ENCODE data around the gene PSMA2.

The PSMA2 gene

DNA sequence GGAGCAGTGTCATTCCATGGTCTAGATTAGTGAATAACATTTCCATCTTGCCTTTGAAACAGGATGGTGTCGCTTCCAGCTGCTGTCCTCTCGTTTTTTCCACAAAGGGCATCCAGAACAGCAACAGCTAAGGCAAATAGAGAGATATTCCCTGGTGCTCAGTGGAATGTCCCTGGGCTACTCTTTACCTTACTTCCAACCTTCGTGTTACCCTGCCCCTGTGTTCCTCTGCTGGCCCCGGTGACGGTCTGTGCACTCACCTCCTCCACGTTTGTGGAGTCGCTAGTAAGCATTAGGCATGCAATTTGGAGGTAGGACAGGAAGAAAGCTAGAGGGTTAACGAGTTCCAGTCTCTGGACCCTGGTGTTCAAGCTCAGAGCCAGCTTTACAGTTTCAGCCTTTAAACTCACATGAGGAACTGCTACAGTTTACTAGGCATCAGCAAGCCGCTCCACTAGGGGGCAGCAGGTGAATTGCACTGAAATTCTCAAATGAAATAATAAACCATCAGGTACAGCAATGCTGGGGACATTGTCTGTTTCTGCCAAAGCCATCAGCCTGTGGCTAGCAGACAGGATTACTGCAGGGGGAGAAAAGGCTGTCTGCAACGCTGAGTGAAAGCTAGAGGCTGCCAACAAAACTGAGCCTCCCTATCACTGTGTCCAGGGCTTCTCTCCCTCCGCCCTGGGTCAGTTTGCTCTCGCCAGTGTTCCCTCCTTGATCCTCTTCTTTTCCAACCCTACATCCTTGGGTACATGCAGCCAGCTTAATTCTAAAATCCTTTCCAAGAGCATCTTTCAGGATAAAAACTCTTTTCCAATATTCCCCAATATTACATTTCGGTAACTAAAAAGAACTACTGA, 9.2 kb upstream of the PSMA2 start:
- DNase-seq (ENCODE audit: low read depth), result peak; percentile 47

DNA sequence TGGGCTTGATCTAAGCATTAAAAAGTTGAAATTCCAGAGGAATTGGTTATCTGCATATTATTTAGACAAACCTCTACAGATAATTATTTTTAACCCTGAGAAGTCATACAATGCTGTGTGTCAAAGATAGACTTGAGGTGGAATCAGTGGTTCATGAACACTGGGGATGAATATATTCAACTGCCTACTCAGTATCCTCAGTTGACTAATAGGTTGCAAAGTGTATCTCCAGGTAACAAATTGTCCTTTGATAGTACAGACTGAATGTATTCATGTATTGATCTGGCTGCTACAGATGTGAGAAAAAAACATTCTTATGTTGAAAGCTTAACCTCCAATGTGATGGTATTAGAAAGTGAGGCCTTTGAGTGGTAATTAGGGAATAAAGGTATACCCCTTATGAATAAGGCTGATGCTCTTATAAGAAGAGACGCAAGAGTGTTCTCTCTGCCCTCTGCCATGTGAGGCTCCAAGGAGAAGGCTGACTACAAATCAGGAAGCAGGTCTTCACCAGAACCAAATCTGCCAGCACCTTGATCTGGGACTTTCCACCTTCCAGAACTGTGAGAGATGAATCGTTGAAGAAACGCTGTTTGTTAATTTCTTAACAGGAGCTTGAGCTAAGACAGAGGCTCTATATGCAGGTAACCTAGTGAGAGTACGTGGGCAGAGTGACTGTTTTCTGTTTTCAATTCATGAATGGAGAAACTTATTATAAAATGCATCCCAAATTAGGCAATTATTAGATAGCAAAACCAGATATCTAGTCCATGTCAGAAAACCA, 7.7 kb upstream of the PSMA2 start:
- no peak for DNase-seq (ENCODE audit: low read depth)

DNA sequence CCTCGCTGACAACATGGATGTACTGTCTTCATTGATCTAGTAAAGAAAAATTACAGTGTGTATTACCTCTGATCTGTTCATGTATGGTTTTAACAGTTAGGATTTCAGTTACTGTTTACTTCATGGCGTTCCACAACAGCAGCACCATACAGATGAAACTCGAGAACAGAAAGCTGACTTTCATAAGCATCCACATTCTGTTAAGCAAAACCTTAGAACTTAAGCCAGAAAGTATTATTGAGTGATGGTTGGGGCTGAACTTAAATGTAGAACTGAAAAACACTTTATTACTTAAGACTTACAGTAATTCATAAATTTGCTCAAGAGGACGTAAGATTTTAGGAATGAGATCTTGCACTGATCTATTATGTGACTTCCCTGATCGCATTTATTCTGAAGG, 3.9 kb upstream of the PSMA2 start:
- DNase-seq (ENCODE audit: low read depth), result no peak

DNA sequence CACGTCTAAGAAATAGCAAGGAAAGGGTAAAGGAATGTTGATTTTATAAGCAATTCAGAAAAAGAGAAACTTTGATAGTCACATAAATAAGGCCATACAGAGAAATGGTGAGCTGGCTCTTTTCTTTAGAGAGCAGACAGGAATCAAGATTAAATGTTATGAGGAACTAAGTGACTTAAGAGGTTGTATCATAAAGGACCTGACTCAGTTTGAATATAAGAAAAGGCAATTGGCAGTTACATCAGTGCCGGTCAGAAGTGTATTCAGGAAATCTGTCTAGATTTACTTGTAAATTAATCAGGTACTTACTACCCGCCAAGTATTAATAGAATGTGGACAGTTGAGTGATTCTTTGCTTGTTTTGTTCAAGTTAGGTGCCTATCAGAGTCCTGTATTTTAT, 2.3 kb upstream of the PSMA2 start:
- no peak for DNase-seq (ENCODE audit: low read depth)

DNA sequence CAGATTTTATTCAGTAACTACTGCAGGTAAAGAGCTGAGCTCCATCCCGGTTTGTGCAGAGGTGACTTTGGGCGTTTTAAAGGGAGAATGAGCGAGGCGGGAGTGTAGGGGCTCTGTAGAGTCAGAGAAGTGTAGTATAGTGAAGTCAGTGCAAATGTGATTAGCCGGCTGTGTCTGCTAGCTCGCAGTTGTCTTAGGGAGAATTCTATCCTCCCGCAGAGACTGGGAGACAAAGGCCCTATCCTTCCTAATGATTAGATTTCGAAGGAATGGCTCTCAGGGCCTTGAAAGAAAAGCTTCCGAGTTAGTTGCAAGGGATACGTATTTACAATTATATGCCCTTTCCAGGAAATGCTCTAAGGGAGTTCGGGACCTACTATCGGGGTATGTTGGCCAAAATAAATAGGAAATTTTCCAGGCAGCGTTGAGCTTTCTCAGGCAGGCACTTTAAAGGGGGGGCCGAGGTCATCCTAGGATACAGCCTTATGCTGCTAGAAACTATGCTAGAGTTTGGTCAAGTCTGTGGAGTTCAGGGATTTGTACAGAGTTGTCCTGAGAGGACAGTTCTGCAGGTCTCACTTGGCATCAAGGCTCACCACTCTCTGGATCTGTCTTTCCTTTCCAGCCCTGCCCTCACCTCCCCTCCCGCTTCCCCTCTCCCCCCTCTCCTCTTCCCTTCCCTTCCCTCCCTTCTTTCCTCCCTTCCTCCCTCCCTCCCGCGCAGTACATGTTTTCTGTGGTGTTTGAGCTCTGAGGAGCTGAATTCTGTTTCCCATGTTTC, 1.0 kb upstream of the PSMA2 start:
- DNase-seq (ENCODE audit: low read depth), result no peak

DNA sequence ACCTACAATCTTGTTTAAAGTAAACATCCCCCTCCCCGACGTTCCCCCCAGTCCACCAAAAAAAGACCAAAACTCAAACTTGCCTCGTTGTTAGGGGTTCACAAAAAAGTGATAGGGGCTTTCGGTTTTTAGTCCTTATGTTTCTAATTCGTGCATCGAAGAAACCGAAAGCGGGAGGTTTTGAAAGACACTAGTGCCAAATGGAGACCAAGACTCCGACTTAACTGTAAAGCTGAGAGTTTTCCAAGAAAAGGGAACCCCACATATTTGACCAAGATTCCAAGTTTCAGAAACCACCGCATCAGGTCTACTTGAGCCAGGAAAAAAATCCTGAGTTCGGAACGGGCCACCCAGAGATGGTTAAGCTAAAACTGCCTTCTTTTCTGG, 534 bp downstream of the PSMA2 start:
- DNase-seq (ENCODE audit: low read depth), result no peak

DNA sequence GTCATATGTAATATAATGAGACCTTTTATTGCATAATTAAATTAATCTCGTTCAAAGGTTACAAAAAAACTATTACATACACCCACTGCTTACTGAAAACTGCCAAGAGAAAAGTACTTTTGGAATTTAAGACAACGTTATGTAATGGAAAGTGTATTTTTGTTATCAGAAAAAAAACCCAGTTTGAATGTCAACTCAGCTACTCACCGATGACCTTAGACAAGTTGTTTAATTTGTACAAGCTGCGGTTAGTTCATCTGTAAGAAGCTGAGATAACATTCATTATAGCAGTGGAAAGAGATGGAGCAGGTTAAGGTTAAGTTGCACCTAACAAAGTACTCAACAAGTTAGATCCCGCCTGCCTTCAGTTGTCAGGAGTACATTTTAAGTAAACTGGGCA, 1.1 kb downstream of the PSMA2 start:
- DNase-seq (ENCODE audit: low read depth), result no peak

DNA sequence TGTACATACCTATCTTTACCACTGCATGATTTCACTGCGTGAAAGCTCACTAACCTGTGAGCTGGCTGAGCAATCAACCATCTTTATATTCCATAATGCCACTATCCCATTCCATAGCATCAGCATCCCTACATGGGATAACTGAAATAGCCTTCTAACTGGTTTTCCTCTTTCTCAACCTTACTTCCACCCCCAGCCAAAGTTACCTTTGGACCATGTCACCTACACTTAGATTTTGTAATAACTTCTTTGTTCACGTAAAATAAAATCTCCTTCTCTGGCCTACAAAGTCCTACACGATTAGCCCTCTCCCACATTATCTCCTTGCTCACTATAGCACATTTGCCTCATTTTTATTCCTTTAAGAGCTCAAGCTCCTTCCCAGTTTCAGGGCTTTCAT, 2.5 kb downstream of the PSMA2 start:
- DNase-seq (ENCODE audit: low read depth), result no peak

DNA sequence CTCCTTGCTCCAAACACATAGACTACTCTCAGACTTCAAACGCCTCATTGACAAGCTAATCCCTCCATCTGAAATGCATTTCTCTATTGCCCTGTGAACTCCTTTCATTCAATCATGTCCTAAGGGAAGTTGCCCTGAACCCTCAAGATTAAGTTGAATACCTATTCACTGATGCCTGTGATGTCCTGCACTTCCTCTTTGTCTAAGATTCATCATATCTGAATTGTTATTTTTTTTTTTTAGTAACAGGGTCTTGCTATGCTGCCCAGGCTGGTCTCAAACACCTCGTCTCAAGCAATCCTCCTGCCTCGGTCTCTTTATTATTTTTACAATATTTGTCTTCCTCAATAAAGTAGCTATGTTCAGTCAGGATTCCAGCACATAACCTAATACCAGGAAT, 3.2 kb downstream of the PSMA2 start:
- no peak for DNase-seq (ENCODE audit: low read depth)

DNA sequence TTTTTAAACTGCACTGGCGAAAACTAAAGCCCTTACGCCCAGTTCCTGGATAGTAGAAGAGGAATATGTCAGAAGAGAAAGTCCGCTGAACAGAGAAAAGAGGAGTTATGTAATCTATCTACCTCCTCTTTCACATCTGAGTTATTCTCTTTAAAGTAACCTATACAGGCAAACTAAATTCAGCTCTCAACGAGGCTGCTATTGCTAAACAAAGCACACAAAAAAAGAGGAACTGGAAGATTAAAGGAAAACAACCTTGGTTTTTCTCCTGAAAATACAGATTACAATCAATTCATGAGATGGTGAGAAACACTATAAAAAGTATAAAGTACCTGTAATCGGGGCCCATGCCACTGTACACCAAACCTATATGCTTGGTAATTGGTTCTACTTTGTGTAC, 5.8 kb downstream of the PSMA2 start:
- DNase-seq (ENCODE audit: low read depth), result no peak

DNA sequence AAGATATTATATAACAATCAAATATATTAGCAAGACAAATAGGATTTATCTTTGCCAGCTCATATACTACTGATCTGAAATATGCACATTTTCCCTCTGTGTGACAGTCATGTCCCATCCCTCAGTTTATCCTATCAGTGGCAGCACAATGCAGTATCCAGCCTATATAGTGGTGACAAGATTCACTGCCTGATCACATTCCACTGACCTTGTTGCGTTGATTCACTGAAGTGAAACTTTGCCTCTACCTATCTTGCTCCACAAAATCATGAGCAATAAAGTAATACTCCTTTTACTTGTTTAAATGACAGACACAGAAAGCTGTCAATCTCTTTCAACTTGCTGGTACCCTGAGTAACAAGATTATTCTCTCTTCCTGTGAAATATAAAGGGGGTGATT, 6.3 kb downstream of the PSMA2 start:
- no peak for DNase-seq (ENCODE audit: low read depth)

DNA sequence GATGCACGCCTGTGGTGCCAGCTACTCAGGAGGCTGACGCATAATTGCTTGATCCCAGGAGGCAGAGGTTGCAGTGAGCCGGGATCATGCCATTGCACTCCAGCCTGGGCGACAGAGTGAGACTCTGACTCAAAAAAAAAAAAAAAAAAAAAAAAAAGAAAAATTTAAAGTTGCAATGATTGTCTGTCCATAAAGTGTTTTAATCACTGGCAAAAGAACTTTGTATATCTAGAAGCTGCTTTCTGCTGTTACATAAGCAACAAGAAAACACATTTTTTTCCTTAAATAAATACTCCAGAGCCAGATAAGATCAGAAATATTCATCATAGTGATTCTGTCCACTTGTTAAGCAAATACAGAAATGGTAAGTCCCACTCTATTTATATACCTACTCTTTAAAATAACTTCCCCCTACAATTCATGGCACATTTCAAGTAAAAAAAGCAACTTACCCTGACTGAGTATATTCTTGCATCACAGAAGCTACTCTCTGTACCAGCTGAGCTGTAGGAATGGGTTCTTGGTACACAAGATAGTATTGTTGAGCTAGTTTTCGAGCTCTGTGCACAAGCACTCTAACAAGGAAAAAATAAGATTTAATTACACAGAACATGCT, 7.6 kb downstream of the PSMA2 start:
- no peak for DNase-seq (ENCODE audit: low read depth)

DNA sequence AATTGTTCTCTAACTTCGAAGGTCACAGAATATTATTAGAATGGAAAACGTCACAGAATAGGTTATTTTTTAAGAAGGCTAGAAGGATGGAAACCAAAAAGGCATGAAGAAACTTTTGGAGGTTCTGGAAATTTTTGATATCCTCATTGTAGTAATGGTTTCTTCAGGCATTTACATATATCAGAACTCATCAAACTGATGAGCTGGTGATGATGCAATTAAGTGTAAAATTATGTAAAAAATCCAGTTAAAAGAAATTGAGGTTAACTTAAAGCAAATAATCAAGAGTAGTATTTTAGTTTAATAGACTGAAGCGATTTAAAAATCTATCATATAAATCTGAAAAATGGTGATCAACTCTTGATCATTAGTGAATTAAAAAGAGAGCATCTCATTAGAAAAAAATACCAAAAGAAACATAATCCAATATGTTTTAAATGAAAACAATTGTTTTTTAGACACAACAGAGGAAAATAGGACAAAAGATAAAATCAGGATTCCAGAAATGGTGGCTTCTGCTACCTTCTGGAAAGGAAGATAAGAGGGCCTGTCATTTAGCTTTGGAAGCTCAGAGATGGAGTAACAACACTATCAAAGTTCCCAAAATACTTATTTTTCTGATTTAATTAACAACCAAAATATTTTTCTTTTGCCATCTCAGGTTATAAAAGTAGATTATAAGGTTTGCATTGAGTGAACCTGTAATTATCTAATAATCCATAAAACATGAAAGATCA, 9.8 kb downstream of the PSMA2 start:
- DNase-seq (ENCODE audit: low read depth), result no peak

DNA sequence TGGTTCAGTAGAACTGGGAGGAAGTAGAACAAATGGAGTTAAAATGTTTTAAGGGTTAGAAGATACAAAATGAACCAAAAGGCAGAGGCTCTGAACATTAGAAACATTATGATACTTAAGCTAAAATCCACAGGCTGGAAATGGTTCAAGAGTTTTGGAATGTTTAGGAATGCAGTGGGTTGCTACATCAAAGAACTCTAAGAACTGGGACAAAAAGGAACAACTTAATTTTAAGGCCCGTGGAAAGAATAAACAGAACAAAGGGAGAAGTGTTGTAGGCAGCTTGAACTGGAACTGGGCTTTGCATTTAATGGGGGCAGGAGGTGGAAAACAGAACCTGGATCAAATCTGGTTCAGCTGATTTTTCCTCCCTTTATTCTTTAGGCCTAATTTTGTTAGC, 16.6 kb downstream of the PSMA2 start:
- no peak for DNase-seq (ENCODE audit: low read depth)

DNA sequence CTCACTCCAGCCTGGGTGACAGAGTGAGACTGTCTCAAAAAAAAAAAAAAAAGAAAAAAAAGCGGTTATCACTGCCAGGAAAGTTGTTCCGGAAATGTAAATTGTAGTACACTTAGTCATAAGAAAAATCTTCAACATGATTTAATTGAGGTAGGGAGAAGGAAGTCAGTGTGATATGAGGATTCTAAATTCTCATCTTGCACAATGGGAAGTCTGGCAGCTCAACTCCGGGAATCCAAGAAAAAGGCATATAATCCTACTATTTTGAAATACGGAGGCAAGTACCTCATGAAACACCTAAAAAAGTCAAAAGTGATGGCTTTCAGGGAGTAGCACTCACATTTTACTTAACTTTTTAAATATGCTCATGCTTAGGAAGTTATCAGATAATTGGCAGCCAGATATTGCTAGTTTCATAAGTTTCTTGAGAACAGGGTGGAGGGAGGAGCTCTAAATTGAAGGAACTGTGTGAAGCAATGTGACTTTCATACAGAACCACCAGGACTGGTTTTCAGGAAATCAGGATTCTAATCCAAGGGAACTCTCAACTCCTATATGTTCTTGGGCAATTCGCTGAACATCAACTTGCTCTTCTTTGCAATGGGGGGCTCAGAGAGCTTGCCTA, 17.4 kb downstream of the PSMA2 start:
- peak; percentile 71 for DNase-seq (ENCODE audit: low read depth)

DNA sequence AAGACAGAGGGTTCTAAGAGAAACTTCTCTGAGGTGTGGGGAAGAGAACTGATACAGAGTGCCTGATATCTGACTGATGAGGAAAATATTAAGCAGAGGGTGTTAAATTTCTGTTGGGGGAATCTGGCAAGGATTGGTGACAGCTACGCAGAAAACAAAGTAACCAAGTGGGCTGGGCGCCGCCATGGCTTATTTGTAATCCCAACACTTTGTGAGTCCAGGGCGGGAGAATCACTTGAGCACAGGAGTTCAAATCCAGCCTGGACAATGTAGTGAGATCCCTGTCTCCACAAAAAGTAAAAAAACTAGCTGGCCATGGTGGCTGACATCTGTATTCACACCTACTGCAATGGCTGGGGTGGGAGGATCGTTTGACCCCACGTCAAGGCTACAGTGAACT, 18.0 kb downstream of the PSMA2 start:
- DNase-seq (ENCODE audit: low read depth), result no peak

DNA sequence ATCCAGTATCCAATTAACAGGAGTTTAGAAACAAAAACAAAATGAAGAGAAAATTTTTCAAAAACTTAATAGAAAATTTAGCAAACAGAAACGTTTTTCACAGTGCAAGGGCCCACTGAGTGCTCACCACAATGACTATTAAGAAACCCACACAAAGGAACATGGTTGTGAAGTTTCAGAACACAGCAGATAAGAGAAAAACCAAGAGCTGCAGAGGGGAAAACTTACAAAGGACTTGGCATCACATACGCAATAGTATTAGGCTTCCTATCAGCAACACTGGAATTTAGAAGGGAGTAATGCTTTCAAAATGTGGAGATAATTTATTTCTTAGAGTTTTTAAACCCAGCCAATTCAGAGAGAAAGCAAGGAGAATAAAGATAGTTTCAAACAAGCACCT, 18.4 kb downstream of the PSMA2 start:
- no peak for DNase-seq (ENCODE audit: low read depth)

DNA sequence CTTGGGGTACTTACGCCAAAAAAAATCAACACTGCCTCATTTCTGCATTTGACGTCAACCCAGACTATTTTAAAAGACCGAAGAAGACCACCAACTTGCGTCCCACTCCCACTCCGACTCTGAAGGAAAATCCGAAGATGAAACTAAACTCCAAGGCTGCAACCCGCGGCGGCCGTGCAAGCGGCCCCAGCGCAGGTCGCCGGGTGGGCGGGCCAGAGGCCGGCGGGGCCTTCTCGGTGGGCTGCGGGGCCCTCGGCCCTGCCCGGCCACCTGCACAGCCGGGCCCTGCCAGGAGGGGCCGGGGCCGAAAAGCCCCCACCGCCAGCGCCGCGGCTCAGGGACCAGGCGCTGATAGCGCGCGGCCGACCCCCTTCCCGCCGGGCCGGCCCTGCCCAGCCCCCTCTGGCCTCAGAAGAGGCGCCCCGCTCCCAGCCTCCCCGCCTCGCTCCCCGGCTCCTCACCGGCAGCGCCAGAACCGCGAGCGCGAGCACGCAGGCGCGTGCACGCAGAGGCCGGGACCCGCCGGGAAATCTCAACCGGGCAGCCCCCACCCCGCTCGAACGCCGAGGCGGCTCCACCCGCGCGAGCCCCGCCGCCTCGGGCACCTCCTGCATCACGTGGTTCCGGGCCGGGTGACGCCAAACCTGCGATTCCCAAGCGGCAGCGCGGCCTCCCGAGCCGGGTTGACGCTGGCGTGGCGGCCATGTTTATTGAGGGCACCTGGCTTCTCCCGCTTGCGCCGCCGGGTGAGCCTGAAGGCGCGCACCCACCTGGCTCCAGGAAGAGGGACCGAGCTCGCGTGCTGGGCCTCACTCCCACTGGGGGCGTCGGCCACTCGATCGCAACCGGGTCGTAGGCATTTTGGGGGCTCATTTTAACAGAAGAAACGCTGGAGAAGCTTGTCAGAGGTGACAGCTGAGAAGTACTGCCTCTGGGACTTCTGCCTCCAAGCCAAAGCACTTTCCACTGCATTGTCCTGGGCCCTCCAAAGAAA, 20.2 kb downstream of the PSMA2 start, which contains the start of gene C7orf25:
C7orf25 (minus strand) TSS at position 617 of the 994 bp plus-strand sequence. CDS start 1,170 bp downstream, outside the sequence.
- DNase-seq (ENCODE audit: low read depth), result peak; percentile 83

DNA sequence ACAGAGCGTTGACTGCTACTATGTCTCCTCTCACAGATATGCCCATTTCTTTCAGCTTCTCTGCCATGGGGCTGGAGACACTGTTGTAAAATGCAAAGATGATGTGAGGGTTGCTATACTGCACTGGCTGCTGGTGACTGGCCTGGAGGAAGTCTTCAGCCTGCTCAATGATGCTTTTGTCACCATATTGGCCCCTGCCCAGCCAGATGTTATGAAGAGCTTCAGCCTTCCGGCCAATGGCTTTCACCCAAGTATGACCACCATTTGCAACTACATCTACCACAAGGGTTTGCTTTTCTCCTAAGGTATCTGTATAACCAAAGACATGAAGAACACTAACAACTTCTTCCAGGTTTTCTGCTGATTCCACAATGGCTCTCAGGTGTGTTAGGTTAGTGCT, 21.7 kb downstream of the PSMA2 start:
- DNase-seq (ENCODE audit: low read depth), result no peak

DNA sequence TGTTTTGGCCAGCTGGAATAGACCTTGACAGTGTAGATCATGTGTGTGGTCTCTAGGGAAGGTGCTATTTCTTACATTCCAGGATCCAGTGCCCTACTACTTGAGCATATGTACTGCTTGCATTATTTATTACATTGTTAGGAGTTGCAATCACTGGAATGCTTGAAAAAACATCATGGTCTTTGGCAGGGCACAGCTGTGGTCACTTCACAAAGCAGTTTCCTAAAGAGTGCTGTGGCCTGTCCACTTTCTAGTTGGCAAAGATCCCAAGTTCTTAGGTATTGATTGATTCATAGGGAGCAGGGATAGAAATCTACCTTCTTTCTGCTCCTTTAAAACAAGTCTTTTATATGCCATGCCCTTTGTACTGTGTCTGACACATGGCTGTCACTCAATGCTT, 24.7 kb downstream of the PSMA2 start:
- DNase-seq (ENCODE audit: low read depth), result no peak

All from HS-5 (cell line).